ENCODE results near the gene ASF1B. TPM values are rescaled to one million over a fixed set of nuclear protein-coding genes. Genes with fewer than 3 reads are reported as not detected.

The ASF1B gene
- total and polyA plus RNA-seq, 4 experiments from 2014 or later = 1.8 to 3.0 (median 2.6) TPM

GRCh38 chr19:14090509-14091080 lies 45.8 kb downstream of the ASF1B start, which contains the start of gene SAMD1:
Gene SAMD1 (minus strand): TSS chr19:14090751.
- peaks cover 0 to 2% of the 10 kb centered on the region in 2 donors for H3K27me3 Mint-ChIP-seq
- peak within 1 kb of the TSS; percentile 99 to 100 (median 100) for H3K4me3 Mint-ChIP-seq
- intact Hi-C loops (cut with micrococcal nuclease) = loop anchor here (1.0 to 5.0 kb wide), 7 partner anchors 9 to 210 kb away; partner anchors contain the start of genes ADGRL1, DCAF15, MISP3 and PRKACA
- peak; percentile 79 to 88 (median 83) for DNase-seq
- peaks cover 4 to 19% of the 10 kb centered on the region in 2 donors for H3K36me3 Mint-ChIP-seq
- Histone ChIP-seq H3K4me1 (ENCODE audit: insufficient read depth, low read length) (peaks cover 14% of the 10 kb centered on the region), H3K27me3 (ENCODE audit: insufficient read depth, low read length) (no peaks in the 10 kb centered on the region), H3K36me3 (ENCODE audit: insufficient read depth, low read length) (no peaks in the 10 kb centered on the region), H3K4me3 (ENCODE audit: low read length in 2 of 2) (peak within 1 kb of the TSS; percentile 86 to 88), H3K27ac (ENCODE audit: low read depth, low read length) (peak within 1 kb of the TSS; percentile 72), H3K9me3 (ENCODE audit: control insufficient read depth in 1 of 2, low read length in 2 of 2) (peaks cover 0 to 5% of the 10 kb centered on the region in 2 donors)
- H3K27ac Mint-ChIP-seq = peak within 1 kb of the TSS; percentile 95 to 100 (median 99)
- POLR2A ChIA-PET (ENCODE audit: partially characterized antibody) = interaction anchor here (1.3 to 4.1 kb wide), 9 partner anchors 9 to 208 kb away, joined by 3 to 25 read pairs (median 7); partner anchors contain the start of genes ASF1B, IL27RA and PRKACA
- peaks cover 10 to 28% (median 21%) of the 10 kb centered on the region in 4 donors for H3K4me1 Mint-ChIP-seq
- CTCF ChIA-PET (ENCODE audit: partially characterized antibody) = interaction anchor here (1.5 kb wide), 1 partner anchor 9 kb away, joined by 4 read pairs; no protein-coding TSS in a partner anchor
- H3K9me3 Mint-ChIP-seq = peaks cover 0 to 17% (median 0%) of the 10 kb centered on the region in 8 donors

GRCh38 chr19:14089662-14090508 lies 46.5 kb downstream of the ASF1B start:
- H3K4me1 ChIP-seq (ENCODE audit: insufficient read depth, low read length) = peaks cover 14% of the 10 kb centered on the region
- peak overlapping the region; percentile 54 to 92 (median 85) for H3K4me3 Mint-ChIP-seq
- peak overlapping the region; percentile 54 to 97 (median 90) for H3K27ac Mint-ChIP-seq
- no peaks in the 10 kb centered on the region for H3K36me3 ChIP-seq (ENCODE audit: insufficient read depth, low read length)
- H3K4me1 Mint-ChIP-seq = peaks cover 12 to 27% (median 21%) of the 10 kb centered on the region in 4 donors
- intact Hi-C loops (cut with micrococcal nuclease) = loop anchor here (1.0 to 5.0 kb wide), 4 partner anchors 9 to 117 kb away; partner anchors contain the start of genes ADGRL1, MISP3 and PRKACA
- H3K27me3 ChIP-seq (ENCODE audit: insufficient read depth, low read length) = no peaks in the 10 kb centered on the region
- DNase-seq = peak; percentile 34 to 57 (median 42)
- H3K4me3 ChIP-seq (ENCODE audit: low read length in 2 of 2) = no peak overlapping the region
- peaks cover 0 to 5% of the 10 kb centered on the region in 2 donors for H3K9me3 ChIP-seq (ENCODE audit: control insufficient read depth in 1 of 2, low read length in 2 of 2)
- peaks cover 0 to 2% of the 10 kb centered on the region in 2 donors for H3K27me3 Mint-ChIP-seq
- no peak overlapping the region for H3K27ac ChIP-seq (ENCODE audit: low read depth, low read length)
- ChIA-PET CTCF (ENCODE audit: partially characterized antibody) (interaction anchor here (0.8 to 1.2 kb wide), 2 partner anchors 17 to 46 kb away, joined by 3 to 4 read pairs; partner anchors contain the start of gene ASF1B), POLR2A (ENCODE audit: partially characterized antibody) (interaction anchor here (0.6 to 3.6 kb wide), 7 partner anchors 8 to 127 kb away, joined by 3 to 24 read pairs (median 7); partner anchors contain the start of genes ASF1B, IL27RA and PRKACA)
- H3K9me3 Mint-ChIP-seq = peaks cover 0 to 17% (median 0%) of the 10 kb centered on the region in 8 donors
- peaks cover 4 to 19% of the 10 kb centered on the region in 2 donors for H3K36me3 Mint-ChIP-seq

- Mint-ChIP-seq H3K9me3 (peaks cover 0 to 14% (median 0%) of the 10 kb centered on the region in 8 donors), H3K4me3 (peak overlapping the region; percentile 54 to 92 (median 85)), H3K27ac (peak overlapping the region; percentile 54 to 97 (median 90)), H3K36me3 (peaks cover 4 to 16% of the 10 kb centered on the region in 2 donors), H3K27me3 (peaks cover 0 to 2% of the 10 kb centered on the region in 2 donors), H3K4me1 (peaks cover 10 to 23% (median 17%) of the 10 kb centered on the region in 4 donors)
- H3K27ac ChIP-seq (ENCODE audit: low read depth, low read length) = no peak overlapping the region
- intact Hi-C loops (cut with micrococcal nuclease) = no loop called here
- no peak for DNase-seq
- no peak overlapping the region for H3K4me3 ChIP-seq (ENCODE audit: low read length in 2 of 2)
- no peaks in the 10 kb centered on the region for H3K27me3 ChIP-seq (ENCODE audit: insufficient read depth, low read length)
- H3K36me3 ChIP-seq (ENCODE audit: insufficient read depth, low read length) = no peaks in the 10 kb centered on the region
- H3K4me1 ChIP-seq (ENCODE audit: insufficient read depth, low read length) = peaks cover 14% of the 10 kb centered on the region
- H3K9me3 ChIP-seq (ENCODE audit: control insufficient read depth in 1 of 2, low read length in 2 of 2) = peaks cover 0 to 5% of the 10 kb centered on the region in 2 donors
- ChIA-PET POLR2A (ENCODE audit: partially characterized antibody) (interaction anchor here (1.3 to 2.1 kb wide), 4 partner anchors 8 to 58 kb away, joined by 3 to 10 read pairs (median 8); partner anchors contain the start of genes IL27RA and PRKACA), CTCF (ENCODE audit: partially characterized antibody) (interaction anchor here (0.8 to 1.2 kb wide), 2 partner anchors 16 to 47 kb away, joined by 3 to 4 read pairs; partner anchors contain the start of gene ASF1B)
Observed at GRCh38 chr19:14089412-14089661, 47.1 kb downstream of the ASF1B start.

GRCh38 chr19:14088634-14089411 lies 47.6 kb downstream of the ASF1B start:
- Histone ChIP-seq H3K4me3 (ENCODE audit: low read length in 2 of 2) (no peak overlapping the region), H3K27me3 (ENCODE audit: insufficient read depth, low read length) (no peaks in the 10 kb centered on the region), H3K27ac (ENCODE audit: low read depth, low read length) (no peak overlapping the region), H3K4me1 (ENCODE audit: insufficient read depth, low read length) (peaks cover 14% of the 10 kb centered on the region), H3K36me3 (ENCODE audit: insufficient read depth, low read length) (no peaks in the 10 kb centered on the region), H3K9me3 (ENCODE audit: control insufficient read depth in 1 of 2, low read length in 2 of 2) (peaks cover 0 to 5% of the 10 kb centered on the region in 2 donors)
- ChIA-PET CTCF (ENCODE audit: partially characterized antibody) (interaction anchor here (0.8 to 1.2 kb wide), 2 partner anchors 15 to 47 kb away, joined by 3 to 4 read pairs; partner anchors contain the start of gene ASF1B), POLR2A (ENCODE audit: partially characterized antibody) (interaction anchor here (1.3 to 2.1 kb wide), 4 partner anchors 7 to 57 kb away, joined by 3 to 10 read pairs (median 8); partner anchors contain the start of genes IL27RA and PRKACA)
- H3K27ac Mint-ChIP-seq = peak overlapping the region; percentile 54 to 97 (median 90)
- peaks cover 4 to 16% of the 10 kb centered on the region in 2 donors for H3K36me3 Mint-ChIP-seq
- intact Hi-C loops (cut with micrococcal nuclease) = no loop called here
- peak overlapping the region; percentile 54 to 92 (median 85) for H3K4me3 Mint-ChIP-seq
- peaks cover 0 to 11% (median 0%) of the 10 kb centered on the region in 8 donors for H3K9me3 Mint-ChIP-seq
- peaks cover 10 to 23% (median 17%) of the 10 kb centered on the region in 4 donors for H3K4me1 Mint-ChIP-seq
- peaks cover 0 to 2% of the 10 kb centered on the region in 2 donors for H3K27me3 Mint-ChIP-seq
- no peak for DNase-seq

GRCh38 chr19:14086098-14086497 lies 50.3 kb downstream of the ASF1B start:
- H3K36me3 Mint-ChIP-seq = peaks cover 4 to 9% of the 10 kb centered on the region in 2 donors
- CTCF ChIA-PET (ENCODE audit: partially characterized antibody) = no interaction called here
- Histone ChIP-seq H3K27ac (ENCODE audit: low read depth, low read length) (no peak overlapping the region), H3K9me3 (ENCODE audit: control insufficient read depth in 1 of 2, low read length in 2 of 2) (no peaks in the 10 kb centered on the region), H3K27me3 (ENCODE audit: insufficient read depth, low read length) (no peaks in the 10 kb centered on the region), H3K4me1 (ENCODE audit: insufficient read depth, low read length) (peaks cover 17% of the 10 kb centered on the region), H3K36me3 (ENCODE audit: insufficient read depth, low read length) (no peaks in the 10 kb centered on the region), H3K4me3 (ENCODE audit: low read length in 2 of 2) (no peak overlapping the region)
- no peaks in the 10 kb centered on the region for H3K27me3 Mint-ChIP-seq
- DNase-seq = no peak
- peaks cover 7 to 31% (median 17%) of the 10 kb centered on the region in 4 donors for H3K4me1 Mint-ChIP-seq
- intact Hi-C loops (cut with micrococcal nuclease) = no loop called here
- H3K9me3 Mint-ChIP-seq = no peaks in the 10 kb centered on the region
- H3K4me3 Mint-ChIP-seq = no peak overlapping the region
- POLR2A ChIA-PET (ENCODE audit: partially characterized antibody) = no interaction called here
- H3K27ac Mint-ChIP-seq = peak overlapping the region in 1 of 7 donors; percentile 97

- Histone ChIP-seq H3K27me3 (ENCODE audit: insufficient read depth, low read length) (no peaks in the 10 kb centered on the region), H3K27ac (ENCODE audit: low read depth, low read length) (no peak within 1 kb of the TSS), H3K36me3 (ENCODE audit: insufficient read depth, low read length) (no peaks in the 10 kb centered on the region), H3K9me3 (ENCODE audit: control insufficient read depth in 1 of 2, low read length in 2 of 2) (no peaks in the 10 kb centered on the region), H3K4me3 (ENCODE audit: low read length in 2 of 2) (no peak within 1 kb of the TSS), H3K4me1 (ENCODE audit: insufficient read depth, low read length) (peaks cover 21% of the 10 kb centered on the region)
- H3K27ac Mint-ChIP-seq = peak within 1 kb of the TSS in 3 of 7 donors; percentile 7 to 97 (median 37)
- H3K4me3 Mint-ChIP-seq = peak within 1 kb of the TSS in 1 of 8 donors; percentile 26
- H3K27me3 Mint-ChIP-seq = no peaks in the 10 kb centered on the region
- peaks cover 4 to 9% of the 10 kb centered on the region in 2 donors for H3K36me3 Mint-ChIP-seq
- CTCF ChIA-PET (ENCODE audit: partially characterized antibody) = interaction anchor here (0.6 to 2.6 kb wide), 3 partner anchors 51 to 1000 kb away, joined by 3 to 12 read pairs (median 3); partner anchors contain the start of gene ASF1B
- intact Hi-C loops (cut with micrococcal nuclease) = no loop called here
- no peak for DNase-seq
- POLR2A ChIA-PET (ENCODE audit: partially characterized antibody) = interaction anchor here (0.8 kb wide), 1 partner anchor 11 kb away, joined by 3 read pairs; no protein-coding TSS in a partner anchor
- H3K4me1 Mint-ChIP-seq = peaks cover 8 to 33% (median 22%) of the 10 kb centered on the region in 4 donors
- H3K9me3 Mint-ChIP-seq = no peaks in the 10 kb centered on the region
Observed at GRCh38 chr19:14085309-14085995, 50.9 kb downstream of the ASF1B start, which contains the start of gene C19orf67. Gene C19orf67 (minus strand): TSS chr19:14085783. CDS start chr19:14085627, 156 bp downstream.
